HG03045 (cell line): ENCODE data around the gene SLC13A3.
A peak's percentile ranks its signal among the peaks of the same experiment; 100 is the strongest.

Experiments
- ATAC-seq: cut with Tn5 transposase; IDR thresholded peaks from one replicate; pipeline ENCODE4 v1.9.1; 2021; ENCODE audit warnings: mild to moderate bottlenecking, moderate library complexity; ENCODE audit not compliant: unreplicated experiment

Gene SLC13A3

GRCh38 chr20:46651091-46651962 is at the start of gene SLC13A3:
SLC13A3 (minus strand) TSS chr20:46651459; CDS start chr20:46651421, 38 bp downstream.
- no peak for ATAC-seq

DNA sequence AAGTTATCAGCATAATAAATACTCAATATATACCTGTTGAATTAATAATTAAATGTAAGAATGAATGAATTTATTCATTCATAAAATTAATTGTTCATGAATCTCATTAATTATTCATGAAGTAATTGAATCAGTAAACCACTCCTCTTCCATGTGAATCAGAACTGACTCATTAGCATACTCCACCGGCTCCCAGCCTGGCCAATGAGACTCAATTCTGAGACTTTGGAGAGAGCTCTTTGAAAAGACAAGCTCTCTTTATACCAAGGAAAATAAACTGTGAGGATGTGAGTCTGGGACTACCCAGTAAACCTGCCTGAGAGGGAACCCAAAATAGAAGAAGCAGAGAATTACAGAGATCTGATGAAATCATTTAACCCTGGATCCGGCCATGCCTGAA is 49.8 kb upstream of the SLC13A3 start:
- no peak for ATAC-seq

DNA sequence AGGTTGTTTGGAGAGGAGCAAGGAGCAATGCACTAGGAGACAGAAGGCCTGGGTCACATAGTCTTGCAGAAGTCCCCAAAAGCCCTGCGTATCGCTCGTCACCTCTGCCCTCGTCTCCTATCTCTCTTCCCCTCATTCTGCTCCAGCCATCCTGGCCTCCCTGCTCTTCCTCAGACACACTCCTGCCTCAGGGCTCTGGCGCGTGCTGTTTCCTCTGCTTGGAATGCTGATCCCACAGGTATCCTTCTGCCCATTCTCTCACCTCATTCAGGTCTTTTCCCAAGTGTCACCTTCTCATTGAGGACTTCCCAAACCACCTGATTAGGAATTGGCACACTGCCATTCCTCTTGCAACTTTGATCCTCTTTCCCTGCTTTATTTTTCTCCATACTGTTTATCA is 49.2 kb upstream of the SLC13A3 start:
- ATAC-seq: no peak

GRCh38 chr20:46699651-46700359 is 48.5 kb upstream of the SLC13A3 start:
- ATAC-seq: no peak

GRCh38 chr20:46698788-46699187 is 47.5 kb upstream of the SLC13A3 start:
- no peak for ATAC-seq

- no peak for ATAC-seq
These were observed 45.6 kb upstream of the SLC13A3 start for GRCh38 chr20:46696791-46697279.

- no peak for ATAC-seq
These were observed 44.6 kb upstream of the SLC13A3 start for GRCh38 chr20:46695892-46696291.

DNA sequence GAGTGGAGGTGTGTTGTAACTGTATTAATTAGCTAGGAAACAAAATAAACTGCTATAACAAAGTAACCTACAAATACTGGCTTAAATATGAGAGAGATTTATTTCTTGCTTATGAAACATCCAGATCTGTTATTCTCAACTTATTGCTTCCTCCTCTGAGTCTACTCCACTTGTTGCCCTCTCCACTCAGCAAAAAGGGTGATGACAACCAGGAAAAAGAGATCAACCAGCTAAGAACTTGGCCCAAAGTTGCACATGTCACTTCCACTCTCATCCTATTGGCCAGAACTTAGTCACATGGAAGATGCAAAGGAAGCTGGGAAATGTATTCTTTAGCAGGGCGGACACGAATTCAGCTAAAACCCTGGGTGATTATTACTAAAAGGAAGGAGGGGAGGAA is 43.2 kb upstream of the SLC13A3 start:
- ATAC-seq: no peak

DNA sequence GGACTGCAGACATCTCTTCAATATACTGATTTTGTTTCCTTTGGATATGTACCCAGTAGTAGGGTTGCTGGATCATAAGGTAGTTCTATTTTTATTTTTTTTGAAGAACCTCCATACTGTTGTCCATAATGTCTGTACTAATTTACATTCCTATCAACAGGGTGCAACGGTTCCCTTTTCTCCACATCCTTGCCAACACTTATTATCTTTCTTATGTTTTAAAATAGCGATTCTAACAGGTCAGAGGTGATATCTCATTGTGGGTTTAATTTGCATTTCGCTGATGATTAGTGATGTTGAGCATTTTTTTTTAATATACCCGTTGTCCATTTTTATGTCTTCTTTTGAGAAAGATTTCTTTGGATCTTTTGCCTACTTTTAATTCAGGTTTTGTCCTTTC is 39.9 kb upstream of the SLC13A3 start:
- no peak for ATAC-seq

- no peak for ATAC-seq
These were observed 39.2 kb upstream of the SLC13A3 start for GRCh38 chr20:46690219-46691106.

- ATAC-seq: no peak
These were observed 38.5 kb upstream of the SLC13A3 start for GRCh38 chr20:46689754-46690085.

DNA sequence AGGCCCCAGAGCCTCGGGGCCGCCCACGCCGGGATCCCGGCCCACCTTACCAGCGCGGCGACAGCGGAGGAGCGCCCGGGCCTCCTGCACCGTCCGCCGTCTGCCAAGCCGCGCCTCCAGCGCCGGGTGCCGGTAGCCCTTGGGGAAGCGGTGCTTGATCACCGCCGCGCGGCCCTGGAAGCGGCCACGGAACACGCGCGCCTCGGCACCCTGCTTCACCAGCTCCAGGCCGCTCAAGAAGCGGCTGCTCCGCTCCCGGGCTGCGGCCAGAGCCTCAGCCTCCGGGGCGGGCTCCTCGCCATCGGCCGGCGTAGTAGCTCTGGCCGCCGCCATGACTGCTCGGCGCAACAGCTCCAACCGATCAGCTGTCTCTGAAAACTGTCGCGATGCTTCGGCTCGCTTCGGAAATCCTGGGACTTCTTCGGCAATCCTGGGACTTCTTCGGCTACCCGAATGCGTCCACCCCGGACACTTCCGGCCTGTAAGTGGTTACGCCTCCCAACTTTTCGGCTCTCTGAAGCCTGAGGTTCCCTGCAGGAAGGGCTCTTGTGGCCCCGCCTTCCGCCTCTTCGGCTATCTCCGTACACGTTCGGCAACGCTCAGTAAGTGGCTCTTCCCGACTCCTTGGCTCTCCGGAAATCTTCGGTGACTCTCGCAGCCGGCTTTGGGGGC is 38.0 kb upstream of the SLC13A3 start, which contains the start of gene TP53RK:
TP53RK (minus strand) TSS at position 363 of the 672 bp plus-strand sequence; CDS start at position 333, 30 bp downstream.
- peak; percentile 90 for ATAC-seq

DNA sequence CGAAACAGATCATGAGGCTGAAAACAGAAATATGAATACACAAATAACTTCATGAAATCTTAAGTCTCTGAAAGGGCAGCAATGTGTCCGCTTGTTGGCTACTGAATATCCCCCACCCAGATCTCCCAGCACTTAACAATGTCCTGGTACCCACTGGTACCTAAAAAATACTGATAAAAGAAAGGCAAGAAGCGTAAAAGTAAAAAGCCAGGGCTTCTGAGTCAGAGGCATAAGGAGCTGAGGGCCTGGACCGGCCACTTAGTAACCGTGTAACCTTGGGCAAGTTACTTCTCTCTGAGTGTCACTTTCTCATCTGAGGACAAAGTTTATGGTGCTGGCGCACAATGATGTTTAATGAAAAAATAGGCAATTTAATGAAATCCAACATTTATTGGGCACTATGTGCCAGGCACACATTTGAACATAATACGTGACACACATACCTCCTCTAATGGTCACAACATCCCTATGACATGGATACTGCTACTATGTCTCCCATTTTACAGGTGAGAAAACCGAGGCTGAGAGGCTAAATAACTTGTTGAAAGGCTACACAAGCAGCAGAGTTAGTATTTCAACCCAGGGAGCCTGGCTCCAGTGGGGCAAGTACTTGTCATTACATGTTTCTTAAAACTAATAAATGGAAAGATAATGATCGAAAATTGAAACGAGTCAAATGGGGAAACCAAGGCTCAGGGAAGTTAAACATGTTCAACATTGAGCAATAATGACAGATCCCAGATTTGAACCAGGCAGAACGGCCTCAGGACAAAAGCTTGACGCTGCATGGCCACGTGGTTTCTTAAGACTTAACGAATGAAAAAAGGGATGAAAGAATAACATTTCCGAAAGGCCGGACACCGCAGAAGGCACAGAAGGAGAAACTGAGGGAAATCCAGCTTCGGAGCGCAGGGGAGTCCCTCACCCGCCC is 37.2 kb upstream of the SLC13A3 start:
- peak; percentile 4 for ATAC-seq

DNA sequence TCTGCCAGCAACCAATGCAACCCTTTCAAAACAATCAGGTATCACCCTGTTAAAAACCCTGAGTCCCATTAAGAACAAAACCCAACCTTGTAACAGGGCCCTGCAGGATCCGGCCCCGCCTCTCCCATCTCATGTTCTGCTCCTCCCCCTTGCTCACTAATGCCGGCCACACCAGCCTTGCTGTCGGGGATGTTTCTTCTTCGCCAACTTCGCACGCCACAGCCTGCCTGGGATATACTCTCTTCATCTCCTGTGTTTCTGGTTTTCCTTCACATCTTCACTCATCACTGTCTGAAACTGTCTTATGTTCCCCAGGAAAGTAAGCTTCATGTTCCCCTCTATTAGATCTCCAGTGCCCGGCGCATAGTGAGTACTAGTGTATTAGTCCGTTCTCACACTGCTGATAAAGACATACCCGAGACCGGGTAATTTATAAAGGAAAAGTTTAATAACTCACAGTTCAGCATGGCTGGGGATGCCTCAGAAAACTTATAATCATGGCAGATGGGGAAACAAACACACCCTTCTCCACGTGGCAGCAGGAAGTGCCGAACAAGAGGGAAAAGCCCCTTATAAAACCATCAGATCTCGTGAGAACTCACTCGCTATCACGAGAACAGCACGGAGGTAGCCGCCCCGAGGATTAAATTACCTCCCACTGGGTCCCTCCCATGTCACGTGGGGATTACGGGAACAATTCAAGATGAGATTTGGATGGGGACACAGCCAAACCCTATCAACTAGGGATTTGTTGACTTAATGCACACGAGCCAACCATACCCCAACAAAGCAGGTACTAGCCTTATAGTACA is 32.9 kb upstream of the SLC13A3 start:
- ATAC-seq: no peak

- no peak for ATAC-seq
These were observed 32.3 kb upstream of the SLC13A3 start for GRCh38 chr20:46683668-46683938.

- ATAC-seq: no peak
These were observed 31.9 kb upstream of the SLC13A3 start for GRCh38 chr20:46683011-46683667.

DNA sequence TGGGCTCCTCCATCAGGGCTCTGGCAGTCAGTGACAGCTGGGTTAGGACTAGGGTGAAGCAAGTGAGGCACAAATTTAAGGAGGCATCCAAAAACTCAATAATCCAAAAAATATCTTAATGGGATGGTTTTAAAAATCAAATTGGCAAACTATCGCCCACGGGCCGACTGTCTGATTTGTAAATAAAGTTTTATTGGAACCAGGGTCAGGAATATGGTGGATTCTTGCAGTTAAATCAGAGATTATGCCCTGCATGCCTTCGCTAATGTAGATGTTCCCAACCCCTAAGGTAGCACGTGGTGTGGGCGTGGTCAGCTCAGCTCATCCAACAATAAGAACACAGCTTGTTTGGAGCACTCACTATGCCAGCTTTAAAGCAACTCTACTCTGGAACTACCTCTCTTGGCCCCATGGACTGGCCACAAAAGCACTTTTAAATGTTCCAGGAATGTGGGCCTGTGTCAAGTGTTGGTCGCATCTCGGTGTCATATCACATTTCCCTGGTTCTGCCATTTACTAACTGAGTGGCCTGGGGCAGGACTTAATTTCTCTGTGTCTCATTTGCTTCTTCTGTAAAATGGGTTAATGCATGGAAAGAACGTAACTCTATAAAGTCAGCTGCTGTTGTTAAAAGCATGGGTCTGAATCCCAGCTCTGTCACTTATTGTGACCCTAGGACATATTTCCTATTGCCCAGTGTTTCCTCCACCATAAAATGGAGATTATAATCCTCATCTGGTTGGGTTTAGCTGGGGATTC is 31.0 kb upstream of the SLC13A3 start:
- ATAC-seq: no peak
